Liver (tissue), 3 donors: ENCODE results near the gene SLC1A3.

ENCODE experiments used
- ATF3 ChIP-seq: IDR thresholded peaks from 2 replicates; pipeline ENCODE4 v1.6.1; 2016; ENCODE audit warnings: antibody characterized with exemption
- GABPA ChIP-seq, 2 donors: IDR thresholded peaks in 1 of 2; conservative IDR thresholded peaks in 1 of 2; 2 replicates each; pipeline ENCODE4 v1.6.1; 2016; ENCODE audit warnings: antibody characterized with exemption in 2 of 2, mild to moderate bottlenecking in 1 of 2, moderate library complexity in 1 of 2
- JUND ChIP-seq, 2 donors: IDR thresholded peaks; 2 replicates each; pipeline ENCODE4 v1.6.1; 2016; ENCODE audit warnings: antibody characterized with exemption in 2 of 2
- MAX ChIP-seq: IDR thresholded peaks from 2 replicates; pipeline ENCODE4 v1.6.1; 2016; ENCODE audit warnings: antibody characterized with exemption
- RXRA ChIP-seq, 2 donors: IDR thresholded peaks; 2 replicates each; pipeline ENCODE4 v1.6.1; 2017 to 2018; ENCODE audit warnings: antibody characterized with exemption in 2 of 2, mild to moderate bottlenecking in 1 of 2
- SP1 ChIP-seq: IDR thresholded peaks from 2 replicates; pipeline ENCODE4 v1.6.1; 2018; ENCODE audit warnings: antibody characterized with exemption, mild to moderate bottlenecking
- TAF1 ChIP-seq: conservative IDR thresholded peaks from 2 replicates; pipeline ENCODE4 v1.6.1; 2016; ENCODE audit warnings: antibody characterized with exemption, mild to moderate bottlenecking
- TF ChIP-seq, protein P1 (sequence below): fragments of 150-350 bp; IDR thresholded peaks from 2 replicates; pipeline ENCODE4 v1.5.1; 2017; ENCODE audit warnings: improper control_type of control experiment, low read depth, low read length; ENCODE audit not compliant: missing input control
- donor health status: healthy.
- donor health status: healthy.

DNA sequence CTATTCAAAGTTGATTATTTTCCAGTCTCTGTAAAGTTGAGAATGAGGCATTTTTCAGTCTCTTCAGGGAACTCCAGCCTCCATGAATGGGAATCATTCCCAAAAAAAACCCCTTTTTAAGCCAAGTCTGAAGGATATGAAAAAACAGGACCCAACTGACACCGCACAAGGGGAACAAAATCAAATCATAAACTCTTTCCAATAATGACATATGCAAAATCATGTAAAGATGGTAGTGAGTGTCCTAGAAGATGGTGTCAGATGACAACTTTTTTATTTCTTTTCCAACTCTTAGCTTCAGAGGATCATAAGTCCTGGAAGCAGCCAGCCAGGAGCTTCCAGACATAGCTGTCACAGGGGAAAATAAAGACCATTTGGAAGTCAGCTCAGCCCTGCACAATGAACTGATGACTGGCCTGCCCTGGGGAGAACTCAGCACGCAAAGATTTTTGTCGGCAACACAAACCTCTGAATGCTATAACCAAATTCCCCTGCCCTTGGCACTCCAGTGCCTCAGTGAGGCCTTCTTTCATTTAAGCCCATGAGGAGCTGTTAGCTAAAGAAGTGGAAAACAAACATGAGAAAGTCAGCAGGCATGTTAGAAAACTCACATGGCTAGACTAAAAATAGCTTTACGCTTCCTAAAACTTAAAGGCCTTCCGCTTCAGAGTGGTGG, 85.4 kb downstream of the SLC1A3 start:
- TF ChIP-seq GABPA (IDR thresholded peaks at IDR 0.05 in 1 of 2, conservative IDR thresholded peaks at IDR 0.05 in 1 of 2) (no peak), TAF1 (no peak), ATF3 (no peak), MAX (no peak), SP1 (no peak), JUND (IDR thresholded peaks at IDR 0.05) (no peak), RXRA (IDR thresholded peaks at IDR 0.05) (no peak)
- TF ChIP-seq, protein P1, sequence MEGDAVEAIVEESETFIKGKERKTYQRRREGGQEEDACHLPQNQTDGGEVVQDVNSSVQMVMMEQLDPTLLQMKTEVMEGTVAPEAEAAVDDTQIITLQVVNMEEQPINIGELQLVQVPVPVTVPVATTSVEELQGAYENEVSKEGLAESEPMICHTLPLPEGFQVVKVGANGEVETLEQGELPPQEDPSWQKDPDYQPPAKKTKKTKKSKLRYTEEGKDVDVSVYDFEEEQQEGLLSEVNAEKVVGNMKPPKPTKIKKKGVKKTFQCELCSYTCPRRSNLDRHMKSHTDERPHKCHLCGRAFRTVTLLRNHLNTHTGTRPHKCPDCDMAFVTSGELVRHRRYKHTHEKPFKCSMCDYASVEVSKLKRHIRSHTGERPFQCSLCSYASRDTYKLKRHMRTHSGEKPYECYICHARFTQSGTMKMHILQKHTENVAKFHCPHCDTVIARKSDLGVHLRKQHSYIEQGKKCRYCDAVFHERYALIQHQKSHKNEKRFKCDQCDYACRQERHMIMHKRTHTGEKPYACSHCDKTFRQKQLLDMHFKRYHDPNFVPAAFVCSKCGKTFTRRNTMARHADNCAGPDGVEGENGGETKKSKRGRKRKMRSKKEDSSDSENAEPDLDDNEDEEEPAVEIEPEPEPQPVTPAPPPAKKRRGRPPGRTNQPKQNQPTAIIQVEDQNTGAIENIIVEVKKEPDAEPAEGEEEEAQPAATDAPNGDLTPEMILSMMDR, result no peak
